Colon (tissue), 2 donors: ENCODE results near the gene TMEM120B.

Experiments used
- FAIRE-seq: peaks from 2 replicates; lab custom pipeline; 2012; peaks lifted over from hg19 to GRCh38; lab: Jason Lieb, UNC
- donor health status: control.
- donor health status: control.

TMEM120B gene

GRCh38 chr12:121793440-121793837 lies 80.9 kb downstream of the TMEM120B start, which contains the start of gene RHOF:
RHOF (minus strand) TSS chr12:121793688; CDS start chr12:121793633, 55 bp downstream.
- FAIRE-seq, result no peak

- no peak for FAIRE-seq
Observed at GRCh38 chr12:121793838-121794533, 81.4 kb downstream of the TMEM120B start.

- no peak for FAIRE-seq
Observed at GRCh38 chr12:121794534-121795033, 82.0 kb downstream of the TMEM120B start.

GRCh38 chr12:121795034-121795968 lies 82.7 kb downstream of the TMEM120B start:
- no peak for FAIRE-seq

- no peak for FAIRE-seq
Observed at GRCh38 chr12:121796855-121797751, 84.6 kb downstream of the TMEM120B start.

- FAIRE-seq, result no peak
Observed at GRCh38 chr12:121797937-121798786, 85.6 kb downstream of the TMEM120B start.

- no peak for FAIRE-seq
Observed at GRCh38 chr12:121798787-121799155, 86.2 kb downstream of the TMEM120B start.

GRCh38 chr12:121799156-121799841 lies 86.7 kb downstream of the TMEM120B start:
- no peak for FAIRE-seq

- FAIRE-seq, result no peak
Observed at GRCh38 chr12:121799842-121800693, 87.5 kb downstream of the TMEM120B start.

- FAIRE-seq, result no peak
Observed at GRCh38 chr12:121800694-121801594, 88.4 kb downstream of the TMEM120B start.

- no peak for FAIRE-seq
Observed at GRCh38 chr12:121801595-121802484, 89.3 kb downstream of the TMEM120B start.

- no peak for FAIRE-seq
Observed at GRCh38 chr12:121802485-121802842, 89.9 kb downstream of the TMEM120B start.

- no peak for FAIRE-seq
Observed at GRCh38 chr12:121802843-121803698, 90.5 kb downstream of the TMEM120B start.

GRCh38 chr12:121803861-121804416 lies 91.4 kb downstream of the TMEM120B start, which contains the start of gene SETD1B:
SETD1B (plus strand) TSS chr12:121804009; CDS start chr12:121804738, 729 bp downstream.
- no peak for FAIRE-seq

- no peak for FAIRE-seq
Observed at GRCh38 chr12:121804417-121805111, 92.0 kb downstream of the TMEM120B start.
